Adrenal gland (tissue), 12 donors: ENCODE data around the gene TMEM255B. TPM values are rescaled to one million over a fixed set of nuclear protein-coding genes. Genes with fewer than 3 reads are reported as not detected.

Source experiments
- DNase-seq, 7 donors: peaks; one replicate each; pipeline ENCODE4 v3.0.0-alpha.2; 2019 to 2020
- H3K27ac ChIP-seq, 5 donors: fragments of 200-600 bp; sonication (generic) in 4 of 5; 1 replicate in 3 of 5; 2 replicates in 2 of 5; pipeline versions ENCODE4 v1.5.1 to v1.8.0; 2016 to 2020; ENCODE audit warnings: mild to moderate bottlenecking in 1 of 5
- H3K27me3 ChIP-seq: fragments of 200-600 bp; 2 replicates; pipeline ENCODE4 v1.8.0; 2021
- H3K36me3 ChIP-seq, 2 donors: fragments of 200-600 bp; replicated peaks in 1 of 2; 1 replicate in 1 of 2; 2 replicates in 1 of 2; pipeline versions ENCODE4 v1.5.1 to v1.8.0; 2018 to 2022
- H3K4me1 ChIP-seq, 2 donors: fragments of 200-600 bp; replicated peaks in 1 of 2; 1 replicate in 1 of 2; 2 replicates in 1 of 2; pipeline versions ENCODE4 v1.5.1 to v1.8.0; 2018 to 2021
- H3K4me3 ChIP-seq, 4 donors: fragments of 200-600 bp; sonication (generic) in 3 of 4; one replicate each; pipeline ENCODE4 v1.5.1; 2016 to 2018
- H3K9me3 ChIP-seq, 3 donors: fragments of 200-600 bp; sonication (generic) in 1 of 3; replicated peaks in 1 of 3; 1 replicate in 2 of 3; 2 replicates in 1 of 3; pipeline versions ENCODE4 v1.5.1 to v1.8.0; 2016 to 2021
- POLR2A ChIP-seq, 2 donors: fragments of 450-650 bp; IDR thresholded peaks; one replicate each; pipeline ENCODE4 v1.6.1; 2017; ENCODE audit warnings: antibody characterized with exemption in 2 of 2, mild to moderate bottlenecking in 2 of 2, moderate library complexity in 1 of 2
- WGBS, 4 donors: extraction: QIAGEN DNeasy Blood & Tissue Kit in 2 of 4; methylation state at CpG; one replicate each; pipeline versions ENCODE4 v1.1.5 to v1.1.7; 2013 to 2017; 5-methylcytosine and 5-hydroxymethylcytosine counted together
- intact Hi-C, 2 donors: fragments of 100-400 bp; cut with DNase I; formaldehyde crosslinking; loops; one replicate each; pipeline versions ENCODE4 v1.14.1 to v1.15.0; 2022 to 2023
- polyA plus RNA-seq, 3 donors: library from polyadenylated mRNA; stranded (reverse); fragments of 200-250 nt in 2 of 3; fragments of 350-450 nt in 1 of 3; fragmentation: Illumina TruSeq in 1 of 3; extraction: RNeasy Lipid Tissue Mini Kit (QIAGEN cat#74804) in 1 of 3; gene quantifications; one replicate each; pipeline ENCODE4 v1.2.3, GENCODE V29; 2013 to 2014
- total RNA-seq, 9 donors: library from RNA; depleted of rRNA in 4 of 9; stranded (reverse); fragments of >200 nt in 4 of 9; fragments of 120-200 nt in 1 of 9; fragmentation: NEBNext Ultra II Directional in 1 of 9; extraction: Animal tissue kit (Norgen Biotek cat#: 25700) in 1 of 9; gene quantifications; one replicate each; pipeline versions ENCODE4 v1.1.0 to v1.2.4, GENCODE V29; 2013 to 2023
- TF ChIP-seq, protein P1 (sequence below), 6 experiments: fragments of 450-650 bp in 4 of 6; fragments of 200-600 bp in 2 of 6; sonication (generic) in 1 of 6; IDR thresholded peaks; 1 replicate in 5 of 6; 2 replicates in 1 of 6; pipeline versions ENCODE4 v1.5.1 to v1.8.0; 2016 to 2021; ENCODE audit warnings: antibody characterized with exemption in 6 of 6, mild to moderate bottlenecking in 2 of 6, moderate library complexity in 1 of 6
- donor health status: healthy with polysubstance abuse.
- donor health status: Bipolar disorder and iron deficiency.
- donor health status: DM: yes; HTN: yes; CAD: no.
- donor health status: DM: no; HTN: no; CAD: no.
- donor health status: DM: no; HTN: no; CAD: no.
- donor health status: DM: yes; HTN: yes; CAD: no.

TMEM255B gene
- total and polyA plus RNA-seq, 12 donors: 1.3 to 60.1 (median 17.2) TPM

GRCh38 chr13:113771709-113772331, 12.8 kb downstream of the TMEM255B start:
- H3K27me3 ChIP-seq: peaks cover 10% of the 10 kb centered on the region
- intact Hi-C loops: no loop called here
- WGBS, 4 donors: 53 to 65% (median 60%) methylated on average over 4 of the region's 4 CpGs
- H3K4me1 ChIP-seq: no peaks in the 10 kb centered on the region
- H3K9me3 ChIP-seq: no peaks in the 10 kb centered on the region
- peak overlapping the region in 1 of 5 donors; percentile 40 for H3K27ac ChIP-seq
- no peak for DNase-seq
- no peak for TF ChIP-seq POLR2A (IDR thresholded peaks at IDR 0.05)
- TF ChIP-seq, protein P1, sequence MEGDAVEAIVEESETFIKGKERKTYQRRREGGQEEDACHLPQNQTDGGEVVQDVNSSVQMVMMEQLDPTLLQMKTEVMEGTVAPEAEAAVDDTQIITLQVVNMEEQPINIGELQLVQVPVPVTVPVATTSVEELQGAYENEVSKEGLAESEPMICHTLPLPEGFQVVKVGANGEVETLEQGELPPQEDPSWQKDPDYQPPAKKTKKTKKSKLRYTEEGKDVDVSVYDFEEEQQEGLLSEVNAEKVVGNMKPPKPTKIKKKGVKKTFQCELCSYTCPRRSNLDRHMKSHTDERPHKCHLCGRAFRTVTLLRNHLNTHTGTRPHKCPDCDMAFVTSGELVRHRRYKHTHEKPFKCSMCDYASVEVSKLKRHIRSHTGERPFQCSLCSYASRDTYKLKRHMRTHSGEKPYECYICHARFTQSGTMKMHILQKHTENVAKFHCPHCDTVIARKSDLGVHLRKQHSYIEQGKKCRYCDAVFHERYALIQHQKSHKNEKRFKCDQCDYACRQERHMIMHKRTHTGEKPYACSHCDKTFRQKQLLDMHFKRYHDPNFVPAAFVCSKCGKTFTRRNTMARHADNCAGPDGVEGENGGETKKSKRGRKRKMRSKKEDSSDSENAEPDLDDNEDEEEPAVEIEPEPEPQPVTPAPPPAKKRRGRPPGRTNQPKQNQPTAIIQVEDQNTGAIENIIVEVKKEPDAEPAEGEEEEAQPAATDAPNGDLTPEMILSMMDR (IDR thresholded peaks at IDR 0.05): no peak
- no peaks in the 10 kb centered on the region for H3K36me3 ChIP-seq
- H3K4me3 ChIP-seq: no peak overlapping the region

- intact Hi-C loops: no loop called here
- TF ChIP-seq POLR2A (IDR thresholded peaks at IDR 0.05): no peak
- TF ChIP-seq, protein P1 (IDR thresholded peaks at IDR 0.05): no peak
- Histone ChIP-seq H3K27me3 (peaks cover 15% of the 10 kb centered on the region), H3K27ac (no peak overlapping the region), H3K4me1 (no peaks in the 10 kb centered on the region), H3K36me3 (no peaks in the 10 kb centered on the region), H3K9me3 (no peaks in the 10 kb centered on the region), H3K4me3 (no peak overlapping the region)
- DNase-seq: peak in 4 of 7 donors; percentile 40 to 49 (median 44)
- 71 to 75% (median 72%) methylated on average over 9 of the region's 9 CpGs for WGBS, 4 donors
These were observed 15.4 kb downstream of the TMEM255B start for GRCh38 chr13:113774177-113775107.

DNA sequence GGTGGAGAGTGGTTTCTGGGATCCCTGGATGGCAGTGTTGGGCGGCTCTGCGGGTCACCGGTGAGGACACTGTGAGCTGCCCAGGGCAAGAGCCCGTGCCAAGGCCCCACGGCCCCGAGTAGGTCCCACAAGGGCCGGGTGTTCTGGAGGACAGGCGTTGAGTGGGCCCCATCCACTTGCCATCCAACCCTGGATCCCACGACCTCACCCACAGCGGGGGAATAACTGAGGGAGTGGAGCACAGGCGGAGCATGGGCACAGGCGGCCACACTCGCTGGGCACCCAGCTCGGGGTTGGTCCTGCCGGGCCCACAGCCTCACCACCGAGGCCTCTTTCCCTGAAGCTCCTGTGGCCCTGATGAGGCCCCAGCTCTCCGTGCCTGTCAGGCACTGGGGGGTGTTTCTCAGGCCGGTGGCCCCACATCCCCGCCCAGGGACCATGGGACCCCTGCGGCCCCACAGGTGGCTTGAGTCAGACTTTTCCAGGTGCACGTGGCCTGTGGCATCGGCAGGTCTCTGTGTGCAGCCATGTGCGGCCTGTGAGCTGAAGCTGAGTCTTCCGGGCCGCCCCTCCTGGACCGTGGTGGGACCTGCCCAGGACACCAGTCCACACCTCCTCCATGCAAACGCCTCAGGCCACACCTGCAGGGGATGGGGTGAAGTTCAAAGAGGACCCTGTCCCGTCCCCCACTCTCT, 16.6 kb downstream of the TMEM255B start:
- DNase-seq: peak in 1 of 7 donors; percentile 29
- Histone ChIP-seq H3K4me3 (no peak overlapping the region), H3K27ac (no peak overlapping the region), H3K4me1 (no peaks in the 10 kb centered on the region), H3K9me3 (no peaks in the 10 kb centered on the region), H3K27me3 (peaks cover 15% of the 10 kb centered on the region), H3K36me3 (no peaks in the 10 kb centered on the region)
- 84 to 89% (median 86%) methylated on average over 9 to 28 of the region's 28 CpGs for WGBS, 4 donors
- TF ChIP-seq, protein P1 (IDR thresholded peaks at IDR 0.05): no peak
- TF ChIP-seq POLR2A (IDR thresholded peaks at IDR 0.05): no peak
- intact Hi-C loops: no loop called here
